OCI-LY3 (cell line): ENCODE data around the gene LRFN2.

ENCODE experiments used
- EZH2phosphoT487 ChIP-seq: fragments of 200-600 bp; shearing (Covaris generic); IDR thresholded peaks from 2 replicates; pipeline ENCODE4 v1.6.1; 2018; ENCODE audit warnings: antibody characterized with exemption, mixed run types, low read depth
- TF ChIP-seq, protein P1 (sequence below): fragments of 200-600, 300-600 bp; sonication (generic); IDR thresholded peaks from 2 replicates; pipeline ENCODE4 v1.5.1; 2014; ENCODE audit warnings: antibody characterized with exemption, low read length, low read depth

DNA sequence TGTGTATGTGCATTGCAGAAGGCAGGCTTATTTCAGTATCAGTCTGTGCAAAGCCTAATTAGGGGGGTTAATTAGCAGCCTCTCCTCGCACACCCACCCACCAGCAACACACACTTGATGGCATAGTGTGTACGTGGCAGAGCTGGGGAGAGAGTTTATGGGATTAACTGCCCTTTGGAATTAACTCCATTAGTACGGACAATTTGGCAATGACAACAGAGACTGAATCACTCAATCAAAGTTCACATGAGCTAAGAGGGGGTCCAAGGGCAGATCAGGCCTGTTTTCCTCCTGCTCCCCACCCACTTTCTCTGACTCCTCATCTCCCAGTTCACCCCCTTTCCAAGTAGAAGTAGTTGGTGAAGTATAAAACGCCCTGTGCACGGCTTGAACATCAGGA lies 69.5 kb downstream of the LRFN2 start:
- TF ChIP-seq, protein P1, sequence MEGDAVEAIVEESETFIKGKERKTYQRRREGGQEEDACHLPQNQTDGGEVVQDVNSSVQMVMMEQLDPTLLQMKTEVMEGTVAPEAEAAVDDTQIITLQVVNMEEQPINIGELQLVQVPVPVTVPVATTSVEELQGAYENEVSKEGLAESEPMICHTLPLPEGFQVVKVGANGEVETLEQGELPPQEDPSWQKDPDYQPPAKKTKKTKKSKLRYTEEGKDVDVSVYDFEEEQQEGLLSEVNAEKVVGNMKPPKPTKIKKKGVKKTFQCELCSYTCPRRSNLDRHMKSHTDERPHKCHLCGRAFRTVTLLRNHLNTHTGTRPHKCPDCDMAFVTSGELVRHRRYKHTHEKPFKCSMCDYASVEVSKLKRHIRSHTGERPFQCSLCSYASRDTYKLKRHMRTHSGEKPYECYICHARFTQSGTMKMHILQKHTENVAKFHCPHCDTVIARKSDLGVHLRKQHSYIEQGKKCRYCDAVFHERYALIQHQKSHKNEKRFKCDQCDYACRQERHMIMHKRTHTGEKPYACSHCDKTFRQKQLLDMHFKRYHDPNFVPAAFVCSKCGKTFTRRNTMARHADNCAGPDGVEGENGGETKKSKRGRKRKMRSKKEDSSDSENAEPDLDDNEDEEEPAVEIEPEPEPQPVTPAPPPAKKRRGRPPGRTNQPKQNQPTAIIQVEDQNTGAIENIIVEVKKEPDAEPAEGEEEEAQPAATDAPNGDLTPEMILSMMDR, result no peak
- TF ChIP-seq EZH2phosphoT487, result no peak
